CD4-positive, CD25-positive, alpha-beta regulatory T cell (primary cell): ENCODE results near the gene BIN1. TPM values are rescaled to one million over a fixed set of nuclear protein-coding genes. Genes with fewer than 3 reads are reported as not detected.
A peak's percentile ranks its signal among the peaks of the same experiment; 100 is the strongest.

Experiments used
- ATAC-seq, 2 donors: fragments of 150-1000 bp; cut with Tn5 transposase; one replicate each; pipeline ENCODE4 v1.10.0; 2021; ENCODE audit warnings: low read depth in 2 of 2, moderate number of reproducible peaks in 2 of 2, moderate library complexity in 1 of 2
- DNase-seq, 3 donors: peaks; one replicate each; pipeline versions ENCODE4 v3.0.0 to v3.0.0-alpha.2; 2012 to 2022; ENCODE audit warnings: mixed read lengths in 1 of 3
- H3K27ac ChIP-seq: one replicate; pipeline ENCODE4 v1.7.0; 2013; ENCODE audit warnings: mild to moderate bottlenecking, low read length; ENCODE audit not compliant: insufficient read depth, poor library complexity, severe bottlenecking
- H3K27me3 ChIP-seq: one replicate; pipeline ENCODE4 v1.7.0; 2013; ENCODE audit warnings: low read length; ENCODE audit not compliant: control insufficient read depth, insufficient read depth
- H3K36me3 ChIP-seq: one replicate; pipeline ENCODE4 v1.7.0; 2013; ENCODE audit warnings: mild to moderate bottlenecking, low read length, moderate library complexity; ENCODE audit not compliant: control insufficient read depth, insufficient read depth
- H3K4me1 ChIP-seq: 2 replicates; pipeline ENCODE4 v1.7.0; 2013; ENCODE audit warnings: mild to moderate bottlenecking, low read length; ENCODE audit not compliant: insufficient read depth, control insufficient read depth, poor library complexity, severe bottlenecking
- H3K4me3 ChIP-seq: one replicate; pipeline ENCODE4 v1.7.0; 2013; ENCODE audit warnings: low read depth, mild to moderate bottlenecking, low read length, moderate library complexity
- H3K9me3 ChIP-seq, 2 experiments: 1 replicate in 1 of 2; 2 replicates in 1 of 2; pipeline ENCODE4 v1.7.0; 2013; ENCODE audit warnings: low read length in 2 of 2, mild to moderate bottlenecking in 1 of 2, moderate library complexity in 1 of 2; ENCODE audit not compliant: control insufficient read depth in 2 of 2
- H3K27ac Mint-ChIP-seq, 3 donors: one replicate each; pipeline ENCODE4 v1.8.0; 2020 to 2022; ENCODE audit warnings: mild to moderate bottlenecking in 3 of 3, mixed read lengths in 3 of 3, moderate library complexity in 2 of 3
- H3K27me3 Mint-ChIP-seq: one replicate; pipeline ENCODE4 v1.8.0; 2022; ENCODE audit warnings: mild to moderate bottlenecking, mixed read lengths
- H3K36me3 Mint-ChIP-seq: one replicate; pipeline ENCODE4 v1.8.0; 2020; ENCODE audit warnings: mixed read lengths
- H3K4me1 Mint-ChIP-seq, 4 donors: one replicate each; pipeline ENCODE4 v1.8.0; 2020 to 2022; ENCODE audit warnings: mixed read lengths in 4 of 4, mild to moderate bottlenecking in 1 of 4
- H3K4me3 Mint-ChIP-seq, 4 donors: one replicate each; pipeline ENCODE4 v1.8.0; 2020 to 2022; ENCODE audit warnings: mild to moderate bottlenecking in 4 of 4, mixed read lengths in 4 of 4, moderate library complexity in 3 of 4
- H3K9me3 Mint-ChIP-seq, 7 donors: one replicate each; pipeline ENCODE4 v1.8.0; 2020 to 2022; ENCODE audit warnings: mixed read lengths in 7 of 7, mild to moderate bottlenecking in 3 of 7, moderate library complexity in 2 of 7
- polyA plus RNA-seq, 4 donors: library from polyadenylated mRNA; unstranded; fragments of 300-500 nt; fragmentation: Illumina TruSeq; gene quantifications; one replicate each; pipeline ENCODE4 v1.2.3, GENCODE V29; 2021
- total RNA-seq: library from RNA; stranded (reverse); gene quantifications from one replicate; pipeline ENCODE4 v1.2.3, GENCODE V29; 2022

The BIN1 gene
- total and polyA plus RNA-seq, 5 donors from 2014 or later: 131 to 228 (median 164) TPM

DNA sequence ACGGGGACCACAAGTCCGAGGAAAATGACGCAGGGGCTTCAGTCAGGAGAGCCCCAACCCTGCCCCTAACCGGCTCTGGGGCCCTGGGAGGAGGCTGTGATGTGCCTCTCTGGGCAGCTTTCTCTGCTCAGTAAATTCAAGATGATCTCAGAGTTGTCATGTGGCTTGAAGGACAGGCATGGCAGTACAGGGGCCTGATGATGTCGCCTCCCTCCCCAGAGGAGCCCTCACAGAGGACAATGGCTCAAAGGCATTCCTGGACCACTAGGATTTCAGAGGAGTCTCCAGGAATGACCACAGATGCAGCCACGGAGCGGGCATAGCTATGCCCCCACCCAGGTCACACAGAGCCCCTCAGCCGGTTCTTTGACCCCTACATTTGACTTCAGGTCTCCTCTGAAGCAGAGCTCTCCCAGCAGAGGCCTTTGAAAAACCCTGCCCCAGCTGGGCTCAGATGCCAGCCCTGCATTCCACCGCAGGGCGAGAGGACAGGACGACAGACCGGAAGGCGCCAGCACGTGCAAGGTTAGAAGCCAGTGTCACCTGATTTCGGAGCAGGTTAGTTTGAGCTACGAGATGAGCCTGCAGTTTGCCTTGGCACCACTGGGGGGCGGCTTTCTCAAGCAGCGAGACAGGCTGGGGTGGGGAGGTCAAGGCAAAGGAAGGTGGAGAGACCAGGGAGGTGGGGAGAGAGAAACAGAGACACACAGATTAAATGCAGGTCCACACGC lies 39.2 kb downstream of the BIN1 start:
- Mint-ChIP-seq H3K4me3 (peak overlapping the region in 2 of 4 donors; percentile 46 to 47), H3K36me3 (peaks cover 21% of the 10 kb centered on the region), H3K9me3 (no peaks in the 10 kb centered on the region), H3K27ac (peak overlapping the region in 2 of 3 donors; percentile 58 to 97), H3K27me3 (no peaks in the 10 kb centered on the region), H3K4me1 (peaks cover 0 to 38% (median 11%) of the 10 kb centered on the region in 4 donors)
- peak; percentile 25 to 85 (median 61) for DNase-seq
- Histone ChIP-seq H3K9me3 (no peaks in the 10 kb centered on the region), H3K4me3 (no peak overlapping the region), H3K4me1 (peaks cover 16% of the 10 kb centered on the region), H3K27me3 (no peaks in the 10 kb centered on the region), H3K27ac (no peak overlapping the region), H3K36me3 (peaks cover 68% of the 10 kb centered on the region)
- peak; percentile 33 to 51 for ATAC-seq

- peaks cover 66% of the 10 kb centered on the region for H3K36me3 ChIP-seq
Measured at GRCh38 chr2:127066942-127067341, 40.0 kb downstream of the BIN1 start.

DNA sequence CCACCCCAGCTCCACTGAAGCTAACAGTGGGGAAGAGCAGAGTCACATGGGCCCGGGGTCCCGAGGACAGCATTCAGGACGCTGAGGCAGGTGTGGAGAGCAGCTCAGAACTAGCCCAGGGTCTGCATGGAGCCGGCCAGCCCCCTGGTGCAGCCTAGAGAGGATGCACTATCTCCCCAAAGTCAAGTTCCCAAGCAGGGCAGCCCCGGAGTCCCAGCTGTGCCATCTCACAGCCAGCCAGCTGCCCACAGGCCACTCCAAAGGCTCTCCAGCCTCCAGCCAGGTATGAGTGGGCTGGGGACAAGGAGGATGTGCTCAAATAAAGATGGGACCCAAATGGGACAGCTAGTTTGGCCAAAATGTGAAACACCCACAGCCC lies 41.0 kb downstream of the BIN1 start:
- H3K4me1 Mint-ChIP-seq: peaks cover 0 to 25% (median 7%) of the 10 kb centered on the region in 4 donors
- H3K4me3 Mint-ChIP-seq: no peak overlapping the region
- no peaks in the 10 kb centered on the region for H3K9me3 Mint-ChIP-seq
- DNase-seq (no peak), ATAC-seq (no peak)
- no peak overlapping the region for H3K27ac ChIP-seq
- H3K4me1 ChIP-seq: peaks cover 16% of the 10 kb centered on the region
- no peaks in the 10 kb centered on the region for H3K27me3 Mint-ChIP-seq
- peaks cover 18% of the 10 kb centered on the region for H3K36me3 Mint-ChIP-seq
- no peak overlapping the region for H3K4me3 ChIP-seq
- no peaks in the 10 kb centered on the region for H3K27me3 ChIP-seq
- peaks cover 63% of the 10 kb centered on the region for H3K36me3 ChIP-seq
- no peaks in the 10 kb centered on the region for H3K9me3 ChIP-seq
- peak overlapping the region in 1 of 3 donors; percentile 31 for H3K27ac Mint-ChIP-seq

More at GRCh38 chr2:127066942-127067341, 40.0 kb downstream of the BIN1 start:
- no peak overlapping the region for H3K4me3 Mint-ChIP-seq
- H3K27me3 ChIP-seq: no peaks in the 10 kb centered on the region
- H3K4me1 ChIP-seq: peaks cover 16% of the 10 kb centered on the region
- ATAC-seq: no peak
- no peak overlapping the region for H3K27ac Mint-ChIP-seq
- H3K4me3 ChIP-seq: no peak overlapping the region
- no peaks in the 10 kb centered on the region for H3K9me3 ChIP-seq
- no peak overlapping the region for H3K27ac ChIP-seq
- H3K36me3 Mint-ChIP-seq: peaks cover 21% of the 10 kb centered on the region
- peaks cover 0 to 31% (median 8%) of the 10 kb centered on the region in 4 donors for H3K4me1 Mint-ChIP-seq
- no peaks in the 10 kb centered on the region for H3K27me3 Mint-ChIP-seq
- no peak for DNase-seq
- no peaks in the 10 kb centered on the region for H3K9me3 Mint-ChIP-seq

- H3K36me3 Mint-ChIP-seq: peaks cover 16% of the 10 kb centered on the region
- no peak for DNase-seq
- Histone ChIP-seq H3K36me3 (peaks cover 61% of the 10 kb centered on the region), H3K9me3 (no peaks in the 10 kb centered on the region), H3K4me1 (peaks cover 16% of the 10 kb centered on the region), H3K4me3 (no peak overlapping the region), H3K27ac (no peak overlapping the region), H3K27me3 (no peaks in the 10 kb centered on the region)
- no peaks in the 10 kb centered on the region for H3K27me3 Mint-ChIP-seq
- H3K27ac Mint-ChIP-seq: peak overlapping the region in 2 of 3 donors; percentile 64 to 78
- peaks cover 0 to 22% (median 5%) of the 10 kb centered on the region in 4 donors for H3K4me1 Mint-ChIP-seq
- no peak for ATAC-seq
- H3K4me3 Mint-ChIP-seq: no peak overlapping the region
- H3K9me3 Mint-ChIP-seq: no peaks in the 10 kb centered on the region
Measured at GRCh38 chr2:127065299-127065939, 41.5 kb downstream of the BIN1 start.

GRCh38 chr2:127064642-127065250 lies 42.2 kb downstream of the BIN1 start:
- H3K27ac ChIP-seq: peak overlapping the region; percentile 33
- peaks cover 16% of the 10 kb centered on the region for H3K4me1 ChIP-seq
- peaks cover 56% of the 10 kb centered on the region for H3K36me3 ChIP-seq
- peak in 2 of 3 donors; percentile 9 to 69 for DNase-seq
- H3K4me3 ChIP-seq: no peak overlapping the region
- Mint-ChIP-seq H3K4me1 (peaks cover 0 to 20% (median 4%) of the 10 kb centered on the region in 4 donors), H3K9me3 (no peaks in the 10 kb centered on the region), H3K27me3 (no peaks in the 10 kb centered on the region), H3K27ac (no peak overlapping the region), H3K36me3 (peaks cover 16% of the 10 kb centered on the region), H3K4me3 (no peak overlapping the region)
- H3K9me3 ChIP-seq: no peaks in the 10 kb centered on the region
- peak; percentile 62 to 72 for ATAC-seq
- no peaks in the 10 kb centered on the region for H3K27me3 ChIP-seq

DNA sequence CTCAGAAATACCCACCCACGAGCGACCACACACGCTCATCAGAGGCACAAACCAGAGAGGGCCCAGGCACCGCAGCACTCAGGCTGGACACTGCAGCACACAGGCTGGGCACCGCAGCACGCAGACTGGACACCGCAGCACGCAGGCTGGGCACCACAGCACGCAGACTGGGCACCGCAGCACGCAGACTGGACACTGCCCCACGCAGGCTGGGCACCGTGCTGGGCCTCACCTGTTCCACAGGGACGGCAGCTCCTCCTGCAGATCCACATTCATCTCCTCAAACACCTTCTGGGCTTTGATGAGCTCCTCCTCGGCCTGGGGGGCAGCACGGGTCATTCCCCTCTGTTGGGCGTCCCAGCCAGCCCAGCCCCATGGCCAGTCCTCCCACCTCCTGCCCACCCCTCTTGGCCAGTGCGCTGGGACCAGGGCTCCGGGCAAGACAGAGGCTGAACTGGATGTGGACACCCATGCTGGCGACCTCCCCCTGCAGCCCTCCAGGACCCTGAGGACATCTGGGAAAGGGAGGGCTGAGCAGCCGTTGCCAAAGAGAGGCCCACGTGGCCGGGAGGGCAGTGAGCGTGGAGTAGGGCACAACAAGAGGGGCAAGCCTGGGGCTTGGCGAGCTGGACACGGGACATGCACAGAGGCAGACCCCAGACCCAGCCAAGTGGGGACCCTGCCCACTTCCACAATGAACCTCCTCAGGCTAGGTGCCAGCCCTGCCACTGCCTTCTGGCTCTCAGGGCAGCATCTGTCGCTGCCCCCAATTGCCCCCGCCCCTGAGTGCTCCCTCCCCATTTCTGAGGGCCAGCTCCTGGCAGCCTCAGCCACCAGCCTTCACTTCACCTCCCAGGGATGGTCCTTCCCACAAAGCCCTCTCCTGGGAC lies 43.0 kb downstream of the BIN1 start:
- Histone ChIP-seq H3K4me1 (peaks cover 16% of the 10 kb centered on the region), H3K36me3 (peaks cover 56% of the 10 kb centered on the region), H3K9me3 (no peaks in the 10 kb centered on the region), H3K27me3 (no peaks in the 10 kb centered on the region), H3K4me3 (no peak overlapping the region), H3K27ac (no peak overlapping the region)
- ATAC-seq: no peak
- no peak for DNase-seq
- peaks cover 11% of the 10 kb centered on the region for H3K36me3 Mint-ChIP-seq
- H3K27ac Mint-ChIP-seq: peak overlapping the region in 1 of 3 donors; percentile 80
- peaks cover 0 to 15% (median 4%) of the 10 kb centered on the region in 4 donors for H3K4me1 Mint-ChIP-seq
- no peaks in the 10 kb centered on the region for H3K9me3 Mint-ChIP-seq
- H3K27me3 Mint-ChIP-seq: no peaks in the 10 kb centered on the region
- no peak overlapping the region for H3K4me3 Mint-ChIP-seq
